Activated naive CD4-positive, alpha-beta T cell treated with anti-CD3 and anti-CD28 coated beads, Interleukin-2, amount 50 U/mL, for 72 hours (primary cell): ENCODE data around the gene LCN6. TPM values are rescaled to one million over a fixed set of nuclear protein-coding genes. Genes with fewer than 3 reads are reported as not detected.
A peak's percentile ranks its signal among the peaks of the same experiment; 100 is the strongest.
"Not testable (repeated sequence)": the region's sequence is repeated elsewhere in the genome, so short reads cannot be mapped to it uniquely, and the experiment has no call there.

Source experiments
- ATAC-seq, 2 donors: fragments of 150-1000 bp; cut with Tn5 transposase; 2 replicates each; pipeline ENCODE4 v1.10.0; 2021; ENCODE audit warnings: mild to moderate bottlenecking in 2 of 2, moderate library complexity in 2 of 2
- DNase-seq, 2 donors: peaks; one replicate each; pipeline ENCODE4 v3.0.0; 2021 to 2022; ENCODE audit warnings: low spot score in 2 of 2
- H3K27ac Mint-ChIP-seq, 2 donors: one replicate each; pipeline ENCODE4 v1.8.0; 2022; ENCODE audit warnings: mild to moderate bottlenecking in 2 of 2, mixed read lengths in 2 of 2
- H3K36me3 Mint-ChIP-seq, 2 donors: one replicate each; pipeline ENCODE4 v1.8.0; 2022; ENCODE audit warnings: mixed read lengths in 2 of 2
- H3K9me3 Mint-ChIP-seq, 2 donors: one replicate each; pipeline ENCODE4 v1.8.0; 2022; ENCODE audit warnings: mixed read lengths in 2 of 2
- total RNA-seq, 2 donors: library from RNA; stranded (reverse); gene quantifications; one replicate each; pipeline ENCODE4 v1.2.3, GENCODE V29; 2022

The LCN6 gene
- total RNA-seq, 2 donors from 2014 or later, result not detected

GRCh38 chr9:136714096-136714892, 34.0 kb downstream of the LCN6 start:
- H3K27ac Mint-ChIP-seq, result no peak overlapping the region
- ATAC-seq (no peak), DNase-seq (no peak)
- no peaks in the 10 kb centered on the region for H3K9me3 Mint-ChIP-seq
- H3K36me3 Mint-ChIP-seq, result no peaks in the 10 kb centered on the region

GRCh38 chr9:136713550-136713949, 34.8 kb downstream of the LCN6 start:
- Mint-ChIP-seq H3K36me3 (no peaks in the 10 kb centered on the region), H3K9me3 (no peaks in the 10 kb centered on the region), H3K27ac (no peak overlapping the region)
- ATAC-seq, result no peak
- no peak for DNase-seq

GRCh38 chr9:136712690-136713544, 35.4 kb downstream of the LCN6 start:
- DNase-seq (no peak), ATAC-seq (no peak)
- Mint-ChIP-seq H3K27ac (no peak overlapping the region), H3K9me3 (no peaks in the 10 kb centered on the region), H3K36me3 (no peaks in the 10 kb centered on the region)

- Mint-ChIP-seq H3K36me3 (no peaks in the 10 kb centered on the region), H3K27ac (no peak within 1 kb of the TSS), H3K9me3 (no peaks in the 10 kb centered on the region)
- ATAC-seq, result peak in 1 of 2 donors; percentile 51
- DNase-seq, result no peak
Measured at GRCh38 chr9:136711751-136712689, 36.3 kb downstream of the LCN6 start, which contains the start of gene DIPK1B. Gene DIPK1B (plus strand): TSS chr9:136712572. CDS start chr9:136712666, 94 bp downstream.

GRCh38 chr9:136711219-136711648, 37.1 kb downstream of the LCN6 start:
- ATAC-seq, H3K36me3 Mint-ChIP-seq, DNase-seq, H3K9me3 Mint-ChIP-seq: not testable (repeated sequence)
- peak overlapping the region in 1 of 2 donors; percentile 79 for H3K27ac Mint-ChIP-seq

- Mint-ChIP-seq H3K9me3 (no peaks in the 10 kb centered on the region), H3K27ac (no peak overlapping the region), H3K36me3 (no peaks in the 10 kb centered on the region)
- ATAC-seq (no peak), DNase-seq (no peak)
Measured at GRCh38 chr9:136710543-136710942, 37.8 kb downstream of the LCN6 start.

- DNase-seq (no peak), ATAC-seq (no peak)
- no peaks in the 10 kb centered on the region for H3K36me3 Mint-ChIP-seq
- H3K27ac Mint-ChIP-seq, result no peak overlapping the region
- no peaks in the 10 kb centered on the region for H3K9me3 Mint-ChIP-seq
Measured at GRCh38 chr9:136709454-136710109, 38.7 kb downstream of the LCN6 start.

- Mint-ChIP-seq H3K36me3 (no peaks in the 10 kb centered on the region), H3K27ac (no peak overlapping the region), H3K9me3 (no peaks in the 10 kb centered on the region)
- DNase-seq (no peak), ATAC-seq (no peak)
Measured at GRCh38 chr9:136707849-136708517, 40.3 kb downstream of the LCN6 start.

GRCh38 chr9:136707011-136707410, 41.3 kb downstream of the LCN6 start:
- Mint-ChIP-seq H3K27ac (no peak overlapping the region), H3K36me3 (no peaks in the 10 kb centered on the region), H3K9me3 (no peaks in the 10 kb centered on the region)
- DNase-seq (no peak), ATAC-seq (no peak)

GRCh38 chr9:136705564-136705963, 42.8 kb downstream of the LCN6 start:
- DNase-seq, result no peak
- Mint-ChIP-seq H3K36me3 (no peaks in the 10 kb centered on the region), H3K9me3 (no peaks in the 10 kb centered on the region), H3K27ac (no peak overlapping the region)
- no peak for ATAC-seq

- H3K27ac Mint-ChIP-seq, H3K36me3 Mint-ChIP-seq, H3K9me3 Mint-ChIP-seq, ATAC-seq, DNase-seq: not testable (repeated sequence)
Measured at GRCh38 chr9:136704741-136705140, 43.6 kb downstream of the LCN6 start.

GRCh38 chr9:136703276-136703860, 45.0 kb downstream of the LCN6 start:
- ATAC-seq, result no peak
- DNase-seq, result no peak
- no peak overlapping the region for H3K27ac Mint-ChIP-seq
- no peaks in the 10 kb centered on the region for H3K36me3 Mint-ChIP-seq
- H3K9me3 Mint-ChIP-seq, result no peaks in the 10 kb centered on the region

GRCh38 chr9:136701668-136702053, 46.7 kb downstream of the LCN6 start:
- DNase-seq (no peak), ATAC-seq (no peak)
- H3K27ac Mint-ChIP-seq, result peak overlapping the region in 1 of 2 donors; percentile 87
- H3K9me3 Mint-ChIP-seq, result no peaks in the 10 kb centered on the region
- H3K36me3 Mint-ChIP-seq, result no peaks in the 10 kb centered on the region

- ATAC-seq, result peak; percentile 95 to 96
- Mint-ChIP-seq H3K36me3 (no peaks in the 10 kb centered on the region), H3K27ac (peak overlapping the region; percentile 84 to 87), H3K9me3 (no peaks in the 10 kb centered on the region)
- peak; percentile 71 to 75 for DNase-seq
Measured at GRCh38 chr9:136700959-136701667, 47.2 kb downstream of the LCN6 start.

GRCh38 chr9:136700304-136700703, 48.0 kb downstream of the LCN6 start:
- DNase-seq (no peak), ATAC-seq (no peak)
- Mint-ChIP-seq H3K36me3 (no peaks in the 10 kb centered on the region), H3K27ac (no peak overlapping the region), H3K9me3 (no peaks in the 10 kb centered on the region)
